CD14-positive monocyte (primary cell): ENCODE results near the gene PLCH2. TPM values are rescaled to one million over a fixed set of nuclear protein-coding genes. Genes with fewer than 3 reads are reported as not detected.

Source experiments
- DNase-seq, 3 donors: peaks; one replicate each; pipeline ENCODE4 v3.0.0-alpha.2; 2011 to 2022
- H2AFZ ChIP-seq: 2 replicates; pipeline ENCODE4 v1.6.0; 2012; ENCODE audit warnings: mild to moderate bottlenecking, low read depth, low read length, inconsistent platforms; ENCODE audit not compliant: insufficient read depth, poor library complexity, severe bottlenecking
- H3K27ac ChIP-seq, 2 donors: 1 replicate in 1 of 2; 2 replicates in 1 of 2; pipeline ENCODE4 v1.5.1; 2012 to 2013; ENCODE audit warnings: low read length in 2 of 2, control low read depth in 1 of 2, inconsistent platforms in 1 of 2, low read depth in 1 of 2, mild to moderate bottlenecking in 1 of 2
- H3K27me3 ChIP-seq, 2 donors: one replicate each; pipeline versions ENCODE4 v1.6.0 to v1.6.1; 2011 to 2013; ENCODE audit warnings: low read length in 2 of 2; ENCODE audit not compliant: control insufficient read depth in 2 of 2, insufficient read depth in 2 of 2
- H3K36me3 ChIP-seq, 2 donors: replicated peaks in 1 of 2; 1 replicate in 1 of 2; 2 replicates in 1 of 2; pipeline versions ENCODE4 v1.5.1 to v1.6.1; 2012 to 2013; ENCODE audit warnings: low read length in 2 of 2, control low read depth in 1 of 2, inconsistent platforms in 1 of 2, mild to moderate bottlenecking in 1 of 2; ENCODE audit not compliant: insufficient read depth in 2 of 2, control insufficient read depth in 1 of 2
- H3K4me1 ChIP-seq, 2 donors: 1 replicate in 1 of 2; 2 replicates in 1 of 2; pipeline versions ENCODE4 v1.5.1 to v1.6.1; 2012 to 2013; ENCODE audit warnings: low read length in 2 of 2, control low read depth in 1 of 2, inconsistent platforms in 1 of 2, mild to moderate bottlenecking in 1 of 2, moderate library complexity in 1 of 2; ENCODE audit not compliant: insufficient read depth in 2 of 2, control insufficient read depth in 1 of 2
- H3K4me2 ChIP-seq: replicated peaks from 2 replicates; pipeline ENCODE3; 2012; ENCODE audit warnings: low read length, moderate library complexity, mild to moderate bottlenecking; ENCODE audit not compliant: poor library complexity, severe bottlenecking; ENCODE audit errors: extremely low read depth
- H3K4me3 ChIP-seq, 3 experiments: fragments of 200-600 bp in 1 of 3; sonication (generic) in 1 of 3; replicated peaks in 1 of 3; 1 replicate in 2 of 3; 2 replicates in 1 of 3; pipeline ENCODE4 v1.5.1; 2011 to 2013; ENCODE audit warnings: low read length in 3 of 3, mild to moderate bottlenecking in 3 of 3, control low read depth in 2 of 3, low read depth in 2 of 3, inconsistent platforms in 1 of 3, moderate library complexity in 1 of 3
- H3K79me2 ChIP-seq: 2 replicates; pipeline ENCODE4 v1.6.0; 2012; ENCODE audit warnings: mild to moderate bottlenecking, control low read depth, inconsistent platforms, low read length, moderate library complexity; ENCODE audit not compliant: insufficient read depth
- H3K9ac ChIP-seq: 2 replicates; pipeline ENCODE4 v1.6.0; 2017; ENCODE audit warnings: low read length, mild to moderate bottlenecking; ENCODE audit not compliant: insufficient read depth, poor library complexity, severe bottlenecking
- H3K9me3 ChIP-seq, 2 donors: replicated peaks in 1 of 2; 1 replicate in 1 of 2; 2 replicates in 1 of 2; pipeline versions ENCODE4 v1.5.1 to v1.6.1; 2012 to 2013; ENCODE audit warnings: low read length in 2 of 2, control low read depth in 1 of 2; ENCODE audit not compliant: control insufficient read depth in 1 of 2, insufficient read depth in 1 of 2
- H4K20me1 ChIP-seq: 2 replicates; pipeline ENCODE4 v1.6.0; 2012; ENCODE audit warnings: mild to moderate bottlenecking, low read length, control low read depth, moderate library complexity; ENCODE audit not compliant: insufficient read depth
- H3K27ac Mint-ChIP-seq, 7 donors: one replicate each; pipeline ENCODE4 v1.8.0; 2020; ENCODE audit warnings: mild to moderate bottlenecking in 7 of 7, mixed read lengths in 7 of 7, moderate library complexity in 6 of 7, inconsistent platforms in 2 of 7
- H3K27me3 Mint-ChIP-seq, 3 donors: one replicate each; pipeline ENCODE4 v1.8.0; 2021 to 2022; ENCODE audit warnings: low read depth in 3 of 3, mild to moderate bottlenecking in 3 of 3, mixed read lengths in 3 of 3, moderate library complexity in 3 of 3, inconsistent platforms in 1 of 3
- H3K36me3 Mint-ChIP-seq, 2 donors: one replicate each; pipeline ENCODE4 v1.8.0; 2020; ENCODE audit warnings: mixed read lengths in 2 of 2, inconsistent platforms in 1 of 2, mild to moderate bottlenecking in 1 of 2
- H3K4me1 Mint-ChIP-seq: one replicate; pipeline ENCODE4 v1.8.0; 2020; ENCODE audit warnings: mild to moderate bottlenecking, mixed read lengths
- H3K4me3 Mint-ChIP-seq, 2 donors: one replicate each; pipeline ENCODE4 v1.8.0; 2020; ENCODE audit warnings: mild to moderate bottlenecking in 2 of 2, mixed read lengths in 2 of 2, moderate library complexity in 1 of 2
- H3K9me3 Mint-ChIP-seq, 7 donors: one replicate each; pipeline ENCODE4 v1.8.0; 2020 to 2022; ENCODE audit warnings: mixed read lengths in 7 of 7, mild to moderate bottlenecking in 6 of 7, moderate library complexity in 6 of 7, inconsistent platforms in 2 of 7
- WGBS: methylation state at CpG from one replicate; pipeline ENCODE4 v1.1.5; 2013; ENCODE audit warnings: missing lambda C conversion rate; ENCODE audit not compliant: insufficient coverage; 5-methylcytosine and 5-hydroxymethylcytosine counted together
- intact Hi-C, 2 donors: fragments of 100-400 bp; cut with micrococcal nuclease; formaldehyde crosslinking; loops; one replicate each; pipeline versions ENCODE4 v1.15.0 to v1.15.1; 2023
- polyA plus RNA-seq, 3 donors: library from polyadenylated mRNA; depleted of rRNA in 1 of 3; unstranded in 2 of 3; stranded (reverse) in 1 of 3; fragments of 300-500 nt in 2 of 3; fragments of >200 nt in 1 of 3; fragmentation: Illumina TruSeq in 2 of 3; gene quantifications; 1 replicate in 2 of 3; 2 replicates in 1 of 3; pipeline ENCODE4 v1.2.3, GENCODE V29; 2012 to 2021
- TF ChIP-seq, protein P1 (sequence below): fragments of 200-600 bp; IDR thresholded peaks from one replicate; pipeline ENCODE4 v1.8.0; 2022; ENCODE audit warnings: antibody characterized with exemption, mild to moderate bottlenecking

Gene PLCH2
- polyA plus RNA-seq, 3 donors = 1.2 TPM; not detected in 2

DNA sequence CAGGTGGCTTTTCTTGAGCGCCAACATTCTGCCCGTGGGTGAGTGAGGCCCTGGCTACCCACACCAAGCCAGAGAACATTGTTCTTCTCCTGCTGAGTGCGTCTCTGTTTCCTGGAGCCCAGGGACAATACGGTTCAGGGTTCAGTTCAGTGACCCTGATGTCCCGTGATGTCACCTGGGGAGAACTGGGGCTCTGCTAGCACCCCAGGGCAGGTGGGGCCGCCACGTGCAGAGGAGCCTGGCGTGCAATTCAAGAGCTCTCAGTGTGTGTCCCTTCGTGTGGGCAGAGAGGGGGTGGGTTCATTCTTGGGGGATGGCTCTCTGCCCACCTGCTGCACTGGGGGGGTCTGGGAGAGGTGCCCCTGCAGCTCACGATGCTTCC is 45.5 kb upstream of the PLCH2 start:
- intact Hi-C loops = no loop called here
- no peak overlapping the region for H2AFZ ChIP-seq
- H3K4me2 ChIP-seq = no peak overlapping the region
- no peak overlapping the region for H3K27ac Mint-ChIP-seq
- no peaks in the 10 kb centered on the region for H3K4me1 ChIP-seq
- no peaks in the 10 kb centered on the region for H3K79me2 ChIP-seq
- peaks cover 11 to 15% (median 13%) of the 10 kb centered on the region in 7 donors for H3K9me3 Mint-ChIP-seq
- H3K4me3 ChIP-seq = no peak overlapping the region
- peaks cover 5 to 16% (median 9%) of the 10 kb centered on the region in 3 donors for H3K27me3 Mint-ChIP-seq
- H3K4me3 Mint-ChIP-seq = no peak overlapping the region
- H3K36me3 Mint-ChIP-seq = no peaks in the 10 kb centered on the region
- no peaks in the 10 kb centered on the region for H3K36me3 ChIP-seq
- H3K4me1 Mint-ChIP-seq = no peaks in the 10 kb centered on the region
- H4K20me1 ChIP-seq = no peaks in the 10 kb centered on the region
- no peak overlapping the region for H3K27ac ChIP-seq
- H3K9ac ChIP-seq = no peak overlapping the region
- TF ChIP-seq, protein P1, sequence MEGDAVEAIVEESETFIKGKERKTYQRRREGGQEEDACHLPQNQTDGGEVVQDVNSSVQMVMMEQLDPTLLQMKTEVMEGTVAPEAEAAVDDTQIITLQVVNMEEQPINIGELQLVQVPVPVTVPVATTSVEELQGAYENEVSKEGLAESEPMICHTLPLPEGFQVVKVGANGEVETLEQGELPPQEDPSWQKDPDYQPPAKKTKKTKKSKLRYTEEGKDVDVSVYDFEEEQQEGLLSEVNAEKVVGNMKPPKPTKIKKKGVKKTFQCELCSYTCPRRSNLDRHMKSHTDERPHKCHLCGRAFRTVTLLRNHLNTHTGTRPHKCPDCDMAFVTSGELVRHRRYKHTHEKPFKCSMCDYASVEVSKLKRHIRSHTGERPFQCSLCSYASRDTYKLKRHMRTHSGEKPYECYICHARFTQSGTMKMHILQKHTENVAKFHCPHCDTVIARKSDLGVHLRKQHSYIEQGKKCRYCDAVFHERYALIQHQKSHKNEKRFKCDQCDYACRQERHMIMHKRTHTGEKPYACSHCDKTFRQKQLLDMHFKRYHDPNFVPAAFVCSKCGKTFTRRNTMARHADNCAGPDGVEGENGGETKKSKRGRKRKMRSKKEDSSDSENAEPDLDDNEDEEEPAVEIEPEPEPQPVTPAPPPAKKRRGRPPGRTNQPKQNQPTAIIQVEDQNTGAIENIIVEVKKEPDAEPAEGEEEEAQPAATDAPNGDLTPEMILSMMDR = no peak
- DNase-seq = no peak
- H3K9me3 ChIP-seq = peaks cover 0 to 13% of the 10 kb centered on the region in 2 donors
- WGBS = 82% methylated on average over 9 of the region's 10 CpGs
- no peaks in the 10 kb centered on the region for H3K27me3 ChIP-seq

DNA sequence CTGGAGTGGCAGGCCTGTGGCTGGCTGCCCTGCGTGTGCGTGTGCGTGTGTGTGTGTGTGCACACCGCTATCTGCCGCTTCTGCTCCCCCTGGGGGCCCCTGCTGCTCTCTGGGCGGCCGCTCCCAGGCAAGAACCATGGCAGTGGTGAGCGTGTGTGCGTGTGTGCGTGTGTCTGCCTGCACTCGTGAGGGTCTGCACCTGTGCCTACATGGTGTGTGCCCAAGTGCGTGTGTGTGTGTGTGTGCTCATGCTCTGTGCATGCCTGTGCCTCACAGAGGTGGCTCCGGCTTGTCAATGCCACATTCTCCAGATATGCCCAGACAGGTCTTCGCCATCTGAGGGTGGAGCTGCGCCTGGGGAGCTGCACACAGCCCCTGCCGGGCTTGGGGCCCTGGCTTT is 45.0 kb upstream of the PLCH2 start:
- no peaks in the 10 kb centered on the region for H3K27me3 ChIP-seq
- no peak overlapping the region for H3K27ac Mint-ChIP-seq

More for the DNA sequence above, 45.0 kb upstream of the PLCH2 start:
- 50% methylated on average over 16 of the region's 16 CpGs for WGBS
- Histone ChIP-seq H3K9me3 (peaks cover 0 to 13% of the 10 kb centered on the region in 2 donors), H2AFZ (no peak overlapping the region), H3K27ac (no peak overlapping the region), H3K4me3 (no peak overlapping the region), H3K36me3 (no peaks in the 10 kb centered on the region), H3K79me2 (no peaks in the 10 kb centered on the region), H3K4me1 (no peaks in the 10 kb centered on the region), H3K4me2 (no peak overlapping the region), H3K9ac (no peak overlapping the region), H4K20me1 (no peaks in the 10 kb centered on the region)
- Mint-ChIP-seq H3K9me3 (peaks cover 11 to 15% (median 13%) of the 10 kb centered on the region in 7 donors), H3K4me1 (no peaks in the 10 kb centered on the region), H3K36me3 (no peaks in the 10 kb centered on the region), H3K27me3 (peaks cover 4 to 15% (median 9%) of the 10 kb centered on the region in 3 donors), H3K4me3 (no peak overlapping the region)
- TF ChIP-seq, protein P1 = no peak
- DNase-seq = no peak
- intact Hi-C loops = no loop called here
